PFSK-1 (cell line): ENCODE measurements around the gene RAB19.

Experiments used
- FOXP2 ChIP-seq: optimal IDR thresholded peaks from 2 replicates; pipeline ENCODE3; 2011; ENCODE audit warnings: borderline replicate concordance, control low read depth, inconsistent platforms; ENCODE audit not compliant: insufficient read depth; ENCODE audit errors: extremely low read length, extremely low read depth
- POLR2AphosphoS5 ChIP-seq: IDR thresholded peaks from 2 replicates; pipeline ENCODE4 v1.6.1; 2012; ENCODE audit warnings: low read depth, mild to moderate bottlenecking, control low read depth, low read length, moderate library complexity
- REST ChIP-seq, 2 experiments: IDR thresholded peaks; 2 replicates each; pipeline versions ENCODE4 v1.6.1 to v1.8.0; 2011 to 2012; ENCODE audit warnings: low read depth in 2 of 2, low read length in 2 of 2, control low read depth in 1 of 2, inconsistent platforms in 1 of 2, mild to moderate bottlenecking in 1 of 2, moderate library complexity in 1 of 2; ENCODE audit not compliant: insufficient read depth in 1 of 2
- SIN3A ChIP-seq: IDR thresholded peaks from 2 replicates; pipeline ENCODE4 v1.6.1; 2012; ENCODE audit warnings: mild to moderate bottlenecking, low read length, moderate library complexity, borderline replicate concordance; ENCODE audit not compliant: insufficient read depth
- TAF1 ChIP-seq: IDR thresholded peaks from 2 replicates; pipeline ENCODE4 v1.6.1; 2012; ENCODE audit warnings: low read length, control low read depth, borderline replicate concordance; ENCODE audit not compliant: insufficient read depth

The RAB19 gene

GRCh38 chr7:140398821-140399220, 5.0 kb upstream of the RAB19 start:
- TF ChIP-seq POLR2AphosphoS5 (no peak), REST (IDR thresholded peaks at IDR 0.05; ENCODE audit: insufficient read depth in 1 of 2, low read depth in 2 of 2, low read length in 2 of 2) (no peak), TAF1 (no peak)

- TF ChIP-seq SIN3A (no peak), REST (IDR thresholded peaks at IDR 0.05; ENCODE audit: insufficient read depth in 1 of 2, low read depth in 2 of 2, low read length in 2 of 2) (no peak), POLR2AphosphoS5 (no peak), FOXP2 (no peak), TAF1 (no peak)
Observed at GRCh38 chr7:140400381-140400780, 3.5 kb upstream of the RAB19 start.

GRCh38 chr7:140402178-140402835, 1.6 kb upstream of the RAB19 start:
- TF ChIP-seq FOXP2 = no peak
- TF ChIP-seq POLR2AphosphoS5 = no peak
- TF ChIP-seq SIN3A = no peak
- no peak for TF ChIP-seq REST (IDR thresholded peaks at IDR 0.05; ENCODE audit: insufficient read depth in 1 of 2, low read depth in 2 of 2, low read length in 2 of 2)
- TF ChIP-seq TAF1 = no peak

- no peak for TF ChIP-seq TAF1
Observed at GRCh38 chr7:140404565-140405065, 757 bp downstream of the RAB19 start.

- TF ChIP-seq TAF1 (no peak), POLR2AphosphoS5 (no peak), FOXP2 (no peak)
Observed at GRCh38 chr7:140415361-140415760, 11.5 kb downstream of the RAB19 start.

- TF ChIP-seq REST (IDR thresholded peaks at IDR 0.05; ENCODE audit: insufficient read depth in 1 of 2, low read depth in 2 of 2, low read length in 2 of 2) = no peak
- no peak for TF ChIP-seq FOXP2
- no peak for TF ChIP-seq POLR2AphosphoS5
- TF ChIP-seq SIN3A = no peak
- no peak for TF ChIP-seq TAF1
Observed at GRCh38 chr7:140416560-140416959, 12.7 kb downstream of the RAB19 start.
